NT2/D1 (cell line): Measurements from ENCODE around the gene CSK.

Experiments
- DNase-seq: peaks from one replicate; pipeline ENCODE4 v3.0.0-alpha.2; 2011; ENCODE audit warnings: low read depth, low spot score
- H3K27me3 ChIP-seq: 2 replicates; pipeline ENCODE4 v1.6.0; 2011; ENCODE audit warnings: mild to moderate bottlenecking; ENCODE audit not compliant: insufficient read length, insufficient read depth
- H3K36me3 ChIP-seq: 2 replicates; pipeline ENCODE4 v1.6.1; 2011; ENCODE audit warnings: mild to moderate bottlenecking, low read length, mixed read lengths; ENCODE audit not compliant: insufficient read depth, insufficient read length
- H3K4me1 ChIP-seq: 2 replicates; pipeline ENCODE4 v1.5.1; 2011; ENCODE audit not compliant: insufficient read depth, insufficient read length
- H3K4me3 ChIP-seq: 2 replicates; pipeline ENCODE4 v1.5.1; 2011; ENCODE audit warnings: low read depth; ENCODE audit not compliant: insufficient read length
- H3K9ac ChIP-seq: 2 replicates; pipeline ENCODE4 v1.6.0; 2011; ENCODE audit warnings: low read depth; ENCODE audit not compliant: insufficient read length
- H3K9me3 ChIP-seq: 2 replicates; pipeline ENCODE4 v1.5.1; 2011; ENCODE audit warnings: mild to moderate bottlenecking, low read length; ENCODE audit not compliant: insufficient read depth
- SUZ12 ChIP-seq: IDR thresholded peaks from 2 replicates; pipeline ENCODE4 v1.6.1; 2011; ENCODE audit not compliant: insufficient read length, insufficient read depth; ENCODE audit errors: extremely low read depth
- YY1 ChIP-seq: IDR thresholded peaks from 2 replicates; pipeline ENCODE4 v1.6.1; 2011; ENCODE audit not compliant: insufficient read length, insufficient read depth
- ZNF274 ChIP-seq: IDR thresholded peaks from 2 replicates; pipeline ENCODE4 v1.6.1; 2011; ENCODE audit warnings: mild to moderate bottlenecking, low read depth, low read length

CSK gene

DNA sequence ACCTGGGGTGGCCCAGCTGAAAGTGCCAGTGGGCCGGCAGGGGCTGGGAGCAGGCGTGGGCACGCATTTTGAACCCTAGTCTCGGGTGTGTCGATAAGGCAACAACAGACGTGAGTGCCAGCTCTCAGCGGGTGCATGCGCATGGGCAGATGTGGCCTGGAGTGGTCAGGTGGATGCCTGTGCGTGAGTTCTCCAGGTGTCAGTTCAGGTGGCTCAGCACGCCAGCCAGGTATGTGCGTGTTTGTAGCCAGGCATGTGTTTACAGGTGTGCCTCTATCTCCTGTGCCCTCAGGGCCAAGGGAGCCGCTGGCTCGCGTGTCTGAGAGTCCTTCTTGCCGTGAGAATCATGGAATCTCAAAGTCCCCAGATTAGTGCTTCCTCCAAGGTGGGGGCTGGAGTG lies 18.5 kb upstream of the CSK start:
- Histone ChIP-seq H3K4me1 (peaks cover 12% of the 10 kb centered on the region), H3K9me3 (no peaks in the 10 kb centered on the region), H3K9ac (peak overlapping the region; percentile 17), H3K4me3 (no peak overlapping the region), H3K27me3 (no peaks in the 10 kb centered on the region), H3K36me3 (no peaks in the 10 kb centered on the region)
- no peak for TF ChIP-seq YY1
- no peak for TF ChIP-seq ZNF274
- no peak for DNase-seq

DNA sequence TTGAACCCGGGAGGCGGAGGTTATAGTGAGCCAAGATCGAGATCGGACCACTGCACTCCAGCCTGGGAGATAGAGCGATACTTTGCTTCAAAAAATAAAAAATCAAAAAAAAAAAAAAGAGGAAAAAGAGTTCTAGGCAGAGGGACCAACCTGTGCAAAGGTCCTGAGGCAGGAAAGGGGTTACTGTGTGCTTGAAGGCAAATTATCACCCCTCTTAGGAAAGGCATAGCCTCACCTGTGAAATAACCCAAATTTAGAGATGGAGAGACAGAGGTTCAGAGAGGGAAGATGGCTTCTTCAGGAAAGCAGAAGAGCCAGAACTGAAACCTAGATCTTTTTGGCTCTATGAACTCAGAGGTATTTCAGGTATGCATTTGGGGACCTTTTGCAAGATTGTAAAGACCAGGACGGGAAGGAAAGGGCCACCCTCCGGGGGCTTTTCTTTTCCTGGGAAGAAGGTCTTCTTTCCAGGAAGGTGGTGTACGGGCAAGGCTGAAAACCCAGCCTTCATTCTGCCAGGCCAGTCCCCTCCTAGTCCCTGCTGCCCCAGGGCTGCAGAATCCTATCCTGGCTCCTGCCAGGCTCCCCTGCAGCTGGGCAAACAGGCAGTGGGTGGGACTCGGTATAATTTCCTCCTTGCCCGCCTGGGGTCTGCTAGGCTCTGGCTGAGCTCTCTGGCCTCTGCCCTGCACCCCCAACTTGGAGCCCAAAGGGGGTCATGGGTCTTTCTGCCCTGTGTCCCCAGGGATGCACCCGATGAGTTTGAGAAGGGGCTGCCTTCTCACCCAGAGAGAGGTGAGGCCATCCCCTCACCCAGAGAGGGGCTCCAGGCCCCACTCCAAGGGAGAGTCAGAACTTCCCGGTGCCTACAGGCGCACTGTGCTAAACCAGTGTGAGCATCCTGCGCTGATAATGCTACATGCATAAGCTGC lies 14.4 kb upstream of the CSK start:
- Histone ChIP-seq H3K9me3 (no peaks in the 10 kb centered on the region), H3K4me3 (no peak overlapping the region), H3K4me1 (peaks cover 31% of the 10 kb centered on the region), H3K27me3 (peaks cover 5% of the 10 kb centered on the region), H3K9ac (peak overlapping the region; percentile 13), H3K36me3 (no peaks in the 10 kb centered on the region)
- TF ChIP-seq ZNF274 = no peak
- TF ChIP-seq SUZ12 = no peak
- TF ChIP-seq YY1 = no peak
- no peak for DNase-seq

DNA sequence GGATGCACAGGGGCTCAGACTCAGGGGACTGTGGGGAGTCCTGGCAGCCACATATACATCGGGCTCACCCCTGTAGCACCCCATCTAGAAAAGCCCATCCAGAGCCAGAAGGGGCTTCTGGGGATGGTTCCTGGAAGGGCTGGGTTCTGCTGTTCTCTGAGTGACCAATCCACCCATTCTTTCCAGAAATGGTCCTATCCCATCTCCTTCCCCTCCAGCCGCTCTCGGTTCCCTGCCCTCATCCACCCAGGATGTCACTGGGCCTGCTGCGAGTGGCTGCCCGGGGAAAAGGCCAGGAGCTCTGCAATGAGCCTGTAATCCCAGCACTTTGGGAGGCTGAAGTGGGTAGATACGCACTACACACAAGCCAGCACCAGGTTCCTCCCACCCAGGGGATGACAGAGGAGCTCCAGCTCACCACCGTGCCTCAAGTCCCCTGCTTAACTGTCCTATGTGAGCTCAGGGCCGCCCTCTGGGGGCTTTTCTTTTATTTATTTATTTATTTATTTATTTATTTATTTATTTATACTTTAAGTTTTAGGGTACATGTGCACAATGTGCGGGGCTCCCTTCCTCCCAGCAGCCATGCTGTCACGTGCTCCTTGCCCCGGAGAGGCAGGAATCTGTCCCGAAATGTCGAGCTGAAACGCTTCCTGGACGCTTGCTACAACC lies 13.6 kb upstream of the CSK start:
- Histone ChIP-seq H3K4me3 (no peak overlapping the region), H3K4me1 (peaks cover 34% of the 10 kb centered on the region), H3K9ac (peak overlapping the region; percentile 13), H3K9me3 (no peaks in the 10 kb centered on the region), H3K36me3 (no peaks in the 10 kb centered on the region), H3K27me3 (peaks cover 5% of the 10 kb centered on the region)
- TF ChIP-seq ZNF274 (no peak), YY1 (no peak), SUZ12 (no peak)
- DNase-seq = no peak

DNA sequence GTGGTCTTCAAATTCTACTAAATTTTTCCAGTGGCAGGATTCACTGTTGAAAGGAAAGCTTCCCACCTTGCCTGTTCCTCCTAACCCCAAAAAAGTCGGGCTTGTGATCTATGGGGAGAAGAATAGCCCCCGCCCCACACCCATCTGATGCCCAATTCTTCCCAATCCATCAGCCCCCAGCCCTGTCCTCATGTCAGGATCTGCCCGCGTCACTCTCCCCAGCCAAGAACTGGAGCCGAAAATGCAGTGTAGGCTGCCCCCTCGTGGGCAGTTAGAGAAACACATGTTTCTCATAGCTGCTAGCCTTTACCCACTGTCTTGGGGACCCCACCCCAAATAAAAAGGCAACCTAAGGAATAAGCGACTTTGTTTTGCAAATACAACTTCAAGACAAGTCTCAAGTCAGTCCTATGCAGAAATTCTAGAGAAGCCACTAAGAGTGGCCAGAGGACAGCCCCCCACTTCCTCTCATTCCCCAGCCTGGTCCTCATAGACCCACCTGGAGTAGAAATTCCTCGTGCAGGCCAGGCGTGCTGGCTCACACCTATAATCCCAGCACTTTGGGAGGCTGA lies 13.0 kb upstream of the CSK start:
- TF ChIP-seq ZNF274 (no peak), YY1 (no peak), SUZ12 (no peak)
- Histone ChIP-seq H3K4me3 (no peak overlapping the region), H3K9ac (no peak overlapping the region)

DNA sequence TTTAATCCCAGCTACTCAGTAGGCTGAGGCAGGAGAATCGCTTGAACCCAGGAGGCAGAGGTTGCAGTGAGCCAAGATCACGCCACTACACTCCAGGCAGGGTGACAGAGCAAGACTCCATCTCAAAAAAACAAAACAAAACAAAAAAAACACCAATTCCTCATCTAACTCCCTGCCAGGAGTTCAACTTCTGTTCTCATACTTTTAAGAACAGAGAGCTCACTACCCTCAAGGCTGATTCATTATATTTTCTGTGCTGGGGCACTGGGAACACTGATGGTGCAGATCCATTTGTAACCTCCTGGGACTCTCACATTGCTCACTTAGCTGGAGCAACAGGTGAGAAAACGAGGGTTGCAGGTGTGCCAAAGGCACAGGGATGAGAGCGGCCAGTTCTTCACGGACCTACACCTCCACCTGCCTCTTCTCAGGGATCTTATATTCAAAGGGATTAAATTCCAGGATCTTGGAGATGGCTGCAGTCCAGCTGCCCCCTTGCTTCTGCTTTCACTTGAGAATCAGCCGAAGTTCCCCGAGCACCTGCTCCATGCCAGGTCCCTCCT lies 12.3 kb upstream of the CSK start:
- peaks cover 5% of the 10 kb centered on the region for H3K27me3 ChIP-seq
- no peak for DNase-seq
- H3K4me1 ChIP-seq = peaks cover 31% of the 10 kb centered on the region
- no peaks in the 10 kb centered on the region for H3K9me3 ChIP-seq
- H3K36me3 ChIP-seq = no peaks in the 10 kb centered on the region
- no peak overlapping the region for H3K4me3 ChIP-seq
- TF ChIP-seq ZNF274 (no peak), SUZ12 (no peak), YY1 (no peak)
- peak overlapping the region; percentile 13 for H3K9ac ChIP-seq

More for the DNA sequence above, 13.0 kb upstream of the CSK start:
- Histone ChIP-seq H3K36me3 (no peaks in the 10 kb centered on the region), H3K9me3 (no peaks in the 10 kb centered on the region), H3K4me1 (peaks cover 31% of the 10 kb centered on the region), H3K27me3 (peaks cover 5% of the 10 kb centered on the region)
- no peak for DNase-seq

DNA sequence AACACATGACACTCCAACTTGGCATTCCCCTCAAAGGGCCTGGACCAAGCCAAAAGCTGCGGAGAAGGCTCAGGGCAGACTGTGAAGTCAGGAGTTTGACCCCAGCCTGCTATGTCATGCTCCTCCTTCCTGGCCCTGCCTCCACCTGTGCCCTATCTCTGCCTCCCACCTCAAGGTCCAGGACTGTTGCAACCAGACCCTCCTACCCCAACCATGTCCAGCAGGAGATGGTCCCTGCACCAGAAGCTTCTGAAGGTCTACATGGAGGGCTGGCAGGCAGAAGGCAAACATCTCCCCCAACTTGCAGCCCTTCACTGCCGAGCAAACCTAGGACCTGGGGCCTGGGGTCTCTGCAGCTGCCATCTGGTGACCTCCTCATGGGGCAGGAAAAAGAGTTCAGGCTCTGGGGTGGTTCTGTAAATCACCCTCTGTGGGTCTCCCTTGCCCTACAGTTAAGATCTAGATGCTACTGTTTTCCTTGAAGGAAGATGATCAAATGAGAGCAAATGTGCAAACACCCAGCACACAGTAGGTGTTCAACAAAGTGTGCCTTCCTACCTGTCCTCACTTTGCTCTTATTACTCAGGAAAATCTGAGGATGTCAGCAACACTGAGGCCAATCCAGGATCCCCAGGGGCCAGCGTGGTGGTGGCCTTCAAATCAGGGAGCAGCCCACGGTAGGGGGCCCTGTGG lies 11.5 kb upstream of the CSK start:
- Histone ChIP-seq H3K9ac (peak overlapping the region; percentile 51), H3K27me3 (peaks cover 5% of the 10 kb centered on the region), H3K36me3 (no peaks in the 10 kb centered on the region), H3K4me3 (no peak overlapping the region), H3K4me1 (peaks cover 34% of the 10 kb centered on the region), H3K9me3 (no peaks in the 10 kb centered on the region)
- no peak for DNase-seq
- TF ChIP-seq ZNF274 (no peak), YY1 (no peak)

DNA sequence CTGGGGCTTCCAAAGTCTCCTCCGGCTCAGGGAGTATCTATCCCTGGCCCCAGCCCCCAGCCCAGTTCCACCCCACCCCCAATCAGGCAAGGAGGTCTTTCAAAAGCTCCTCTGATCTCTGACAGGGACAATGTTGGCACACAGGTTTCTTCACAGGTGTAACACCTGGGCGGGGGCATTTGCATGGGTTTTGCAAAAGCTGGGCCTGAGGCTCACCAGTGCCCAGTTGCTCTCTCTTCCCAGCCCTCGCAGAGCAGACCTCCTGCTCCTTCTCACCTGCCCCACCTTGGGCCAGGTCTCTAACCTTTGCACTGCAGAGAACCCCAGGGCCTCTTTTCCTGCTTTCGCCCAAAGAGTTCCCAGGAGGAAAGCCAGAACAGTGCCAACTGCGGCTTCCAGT lies 8.6 kb upstream of the CSK start:
- H3K36me3 ChIP-seq = no peaks in the 10 kb centered on the region
- H3K4me1 ChIP-seq = peaks cover 41% of the 10 kb centered on the region
- peak overlapping the region; percentile 16 for H3K9ac ChIP-seq
- H3K9me3 ChIP-seq = no peaks in the 10 kb centered on the region
- no peak for DNase-seq
- no peak for TF ChIP-seq SUZ12
- TF ChIP-seq ZNF274 = no peak
- no peak for TF ChIP-seq YY1
- H3K27me3 ChIP-seq = peaks cover 5% of the 10 kb centered on the region
- H3K4me3 ChIP-seq = no peak overlapping the region
